Fibroblast of lung (primary cell): Measurements from ENCODE around the gene TMC5.

Experiments used
- EZH2 ChIP-seq: IDR thresholded peaks from 2 replicates; pipeline ENCODE4 v1.5.1; 2012; ENCODE audit warnings: low read length, control low read depth, mild to moderate bottlenecking; ENCODE audit errors: missing control alignments
- TF ChIP-seq, protein P1 (sequence below), 2 donors: IDR thresholded peaks in 1 of 2; conservative IDR thresholded peaks in 1 of 2; 1 replicate in 1 of 2; 2 replicates in 1 of 2; pipeline ENCODE4 v1.5.1; 2011 to 2012; ENCODE audit warnings: low read length in 2 of 2, control low read depth in 1 of 2, inconsistent platforms in 1 of 2, low read depth in 1 of 2, mild to moderate bottlenecking in 1 of 2

DNA sequence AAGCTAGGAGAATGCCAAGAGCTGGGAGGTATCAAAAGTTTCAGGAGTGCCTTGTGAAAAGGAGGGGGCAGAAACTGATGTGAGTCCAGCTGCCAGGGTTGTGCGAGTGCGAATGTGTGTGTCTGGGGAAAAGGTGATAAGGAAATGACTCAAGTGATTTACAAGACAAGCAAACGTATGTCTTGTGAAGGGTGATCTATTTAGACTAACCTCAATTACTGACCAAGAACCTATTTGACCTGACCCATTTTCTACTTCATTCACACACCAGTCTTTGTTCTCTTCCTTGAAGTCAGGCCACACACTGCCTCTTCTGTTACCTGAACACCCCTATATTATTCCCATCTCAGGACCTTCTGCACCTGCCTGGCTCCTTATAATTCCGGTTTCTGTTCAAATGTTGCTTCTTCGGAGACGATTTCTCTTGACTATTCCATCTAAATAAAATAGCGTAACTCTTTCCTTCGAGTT is 103.2 kb downstream of the TMC5 start:
- TF ChIP-seq, protein P1, sequence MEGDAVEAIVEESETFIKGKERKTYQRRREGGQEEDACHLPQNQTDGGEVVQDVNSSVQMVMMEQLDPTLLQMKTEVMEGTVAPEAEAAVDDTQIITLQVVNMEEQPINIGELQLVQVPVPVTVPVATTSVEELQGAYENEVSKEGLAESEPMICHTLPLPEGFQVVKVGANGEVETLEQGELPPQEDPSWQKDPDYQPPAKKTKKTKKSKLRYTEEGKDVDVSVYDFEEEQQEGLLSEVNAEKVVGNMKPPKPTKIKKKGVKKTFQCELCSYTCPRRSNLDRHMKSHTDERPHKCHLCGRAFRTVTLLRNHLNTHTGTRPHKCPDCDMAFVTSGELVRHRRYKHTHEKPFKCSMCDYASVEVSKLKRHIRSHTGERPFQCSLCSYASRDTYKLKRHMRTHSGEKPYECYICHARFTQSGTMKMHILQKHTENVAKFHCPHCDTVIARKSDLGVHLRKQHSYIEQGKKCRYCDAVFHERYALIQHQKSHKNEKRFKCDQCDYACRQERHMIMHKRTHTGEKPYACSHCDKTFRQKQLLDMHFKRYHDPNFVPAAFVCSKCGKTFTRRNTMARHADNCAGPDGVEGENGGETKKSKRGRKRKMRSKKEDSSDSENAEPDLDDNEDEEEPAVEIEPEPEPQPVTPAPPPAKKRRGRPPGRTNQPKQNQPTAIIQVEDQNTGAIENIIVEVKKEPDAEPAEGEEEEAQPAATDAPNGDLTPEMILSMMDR (conservative IDR thresholded peaks at IDR 0.05 in 1 of 2, IDR thresholded peaks at IDR 0.05 in 1 of 2; ENCODE audit: low read depth in 1 of 2, low read length in 2 of 2), result no peak
- TF ChIP-seq EZH2, result no peak
